Esophagus muscularis mucosa (tissue), 4 donors: ENCODE measurements around the gene HNRNPU. TPM values are rescaled to one million over a fixed set of nuclear protein-coding genes. Genes with fewer than 3 reads are reported as not detected.

Source experiments
- DNase-seq: peaks from one replicate; pipeline ENCODE4 v3.0.0-alpha.2; 2017; ENCODE audit errors: extremely low spot score
- H3K27ac ChIP-seq, 4 donors: fragments of 200-600 bp; sonication (generic); replicated peaks in 1 of 4; 1 replicate in 3 of 4; 2 replicates in 1 of 4; pipeline ENCODE4 v1.5.1; 2016 to 2019; ENCODE audit warnings: mild to moderate bottlenecking in 1 of 4
- H3K27me3 ChIP-seq, 4 donors: fragments of 200-600 bp; sonication (generic); one replicate each; pipeline versions ENCODE4 v1.5.1 to v1.6.0; 2016 to 2019
- H3K36me3 ChIP-seq, 4 donors: fragments of 200-600 bp; sonication (generic); one replicate each; pipeline ENCODE4 v1.5.1; 2016 to 2019
- H3K4me1 ChIP-seq, 4 donors: fragments of 200-600 bp; sonication (generic); one replicate each; pipeline ENCODE4 v1.5.1; 2016 to 2019
- H3K4me3 ChIP-seq, 4 donors: fragments of 200-600 bp; sonication (generic); 1 replicate in 2 of 4; 2 replicates in 2 of 4; pipeline ENCODE4 v1.5.1; 2016 to 2019; ENCODE audit warnings: mild to moderate bottlenecking in 4 of 4, moderate library complexity in 1 of 4
- H3K9me3 ChIP-seq, 4 donors: fragments of 200-600 bp; sonication (generic); 1 replicate in 3 of 4; 2 replicates in 1 of 4; pipeline ENCODE4 v1.5.1; 2016 to 2019
- CTCF ChIP-seq, 3 experiments: fragments of 200-600 bp in 2 of 3; fragments of 450-650 bp in 1 of 3; sonication (generic) in 2 of 3; IDR thresholded peaks; one replicate each; pipeline ENCODE4 v1.5.1; 2017 to 2019; ENCODE audit warnings: antibody characterized with exemption in 3 of 3, mild to moderate bottlenecking in 2 of 3, moderate library complexity in 1 of 3
- EP300 ChIP-seq: sonication (generic); formaldehyde crosslinking; IDR thresholded peaks from one replicate; pipeline ENCODE4 v1.6.1; 2017; ENCODE audit warnings: antibody characterized with exemption
- POLR2A ChIP-seq: fragments of 450-650 bp; IDR thresholded peaks from one replicate; pipeline ENCODE4 v1.6.1; 2017; ENCODE audit warnings: antibody characterized with exemption, moderate library complexity, mild to moderate bottlenecking, low read depth
- POLR2AphosphoS5 ChIP-seq, 2 donors: sonication (generic); formaldehyde crosslinking; IDR thresholded peaks; one replicate each; pipeline ENCODE4 v1.6.1; 2017; ENCODE audit warnings: antibody characterized with exemption in 2 of 2
- WGBS: methylation state at CpG from one replicate; pipeline ENCODE4 v1.1.5; 2018; 5-methylcytosine and 5-hydroxymethylcytosine counted together
- intact Hi-C: fragments of 100-400 bp; cut with DNase I; formaldehyde crosslinking; loops from one replicate; pipeline ENCODE4 v1.15.1; 2023
- total RNA-seq, 4 donors: library from RNA; depleted of rRNA; stranded (reverse); fragments of >200 nt; gene quantifications; one replicate each; pipeline versions ENCODE4 v1.1.0 to v1.2.1, GENCODE V29; 2016

HNRNPU gene
- total RNA-seq, 4 donors from 2014 or later = 255 to 306 (median 279) TPM

DNA sequence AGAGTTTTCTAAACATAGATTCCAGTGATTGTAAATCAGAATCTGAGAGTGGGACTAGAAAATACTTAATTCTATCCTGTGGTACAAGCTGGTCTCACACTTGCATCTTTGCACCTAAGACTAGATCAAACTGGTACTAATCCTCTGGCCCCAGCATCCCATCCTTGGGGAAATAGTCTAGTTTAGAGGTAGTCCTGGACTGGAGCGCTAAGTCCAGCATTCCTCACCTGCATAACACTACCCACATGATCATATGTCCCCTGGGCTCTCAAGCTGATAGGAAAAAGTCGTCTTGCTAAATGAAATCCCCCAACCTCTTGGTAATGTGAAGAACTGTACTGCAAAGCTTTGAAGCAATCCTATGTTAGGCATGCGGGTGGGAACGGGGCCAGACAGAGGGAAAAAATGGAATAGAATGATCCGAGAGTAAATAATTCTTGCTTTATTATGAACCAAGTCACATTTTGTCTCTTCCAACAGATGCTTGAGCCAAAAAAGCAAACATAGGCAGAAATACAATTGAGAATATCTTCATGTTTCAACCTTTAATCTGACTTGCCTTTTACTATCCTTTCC, 24.0 kb downstream of the HNRNPU start:
- WGBS = 53% methylated on average over 5 of the region's 5 CpGs
- H3K9me3 ChIP-seq = no peaks in the 10 kb centered on the region
- peaks cover 18 to 48% (median 29%) of the 10 kb centered on the region in 4 donors for H3K36me3 ChIP-seq
- H3K27ac ChIP-seq = peak overlapping the region; percentile 50 to 99 (median 60)
- H3K4me1 ChIP-seq = peaks cover 37 to 84% (median 82%) of the 10 kb centered on the region in 4 donors
- H3K4me3 ChIP-seq = peak overlapping the region in 2 of 4 donors; percentile 1 to 2
- DNase-seq = no peak
- intact Hi-C loops = no loop called here
- no peaks in the 10 kb centered on the region for H3K27me3 ChIP-seq
- TF ChIP-seq POLR2AphosphoS5 (IDR thresholded peaks at IDR 0.05) (peak in 1 of 2 donors; percentile 39), EP300 (no peak), POLR2A (no peak)

GRCh38 chr1:244839656-244840055, 24.7 kb downstream of the HNRNPU start:
- Histone ChIP-seq H3K27ac (peak overlapping the region; percentile 32 to 99 (median 60)), H3K4me3 (no peak overlapping the region), H3K36me3 (peaks cover 11 to 42% (median 23%) of the 10 kb centered on the region in 4 donors), H3K27me3 (no peaks in the 10 kb centered on the region), H3K4me1 (peaks cover 37 to 84% (median 82%) of the 10 kb centered on the region in 4 donors), H3K9me3 (no peaks in the 10 kb centered on the region)
- WGBS = 22% methylated on average over 2 of the region's 2 CpGs
- TF ChIP-seq POLR2A = no peak
- TF ChIP-seq POLR2AphosphoS5 (IDR thresholded peaks at IDR 0.05) = no peak
- TF ChIP-seq CTCF (IDR thresholded peaks at IDR 0.05) = no peak
- TF ChIP-seq EP300 = no peak
- no peak for DNase-seq
- intact Hi-C loops = loop anchor here (10.0 kb wide), 1 partner anchor 385 kb away; the partner anchor contains the start of gene ADSS2

DNA sequence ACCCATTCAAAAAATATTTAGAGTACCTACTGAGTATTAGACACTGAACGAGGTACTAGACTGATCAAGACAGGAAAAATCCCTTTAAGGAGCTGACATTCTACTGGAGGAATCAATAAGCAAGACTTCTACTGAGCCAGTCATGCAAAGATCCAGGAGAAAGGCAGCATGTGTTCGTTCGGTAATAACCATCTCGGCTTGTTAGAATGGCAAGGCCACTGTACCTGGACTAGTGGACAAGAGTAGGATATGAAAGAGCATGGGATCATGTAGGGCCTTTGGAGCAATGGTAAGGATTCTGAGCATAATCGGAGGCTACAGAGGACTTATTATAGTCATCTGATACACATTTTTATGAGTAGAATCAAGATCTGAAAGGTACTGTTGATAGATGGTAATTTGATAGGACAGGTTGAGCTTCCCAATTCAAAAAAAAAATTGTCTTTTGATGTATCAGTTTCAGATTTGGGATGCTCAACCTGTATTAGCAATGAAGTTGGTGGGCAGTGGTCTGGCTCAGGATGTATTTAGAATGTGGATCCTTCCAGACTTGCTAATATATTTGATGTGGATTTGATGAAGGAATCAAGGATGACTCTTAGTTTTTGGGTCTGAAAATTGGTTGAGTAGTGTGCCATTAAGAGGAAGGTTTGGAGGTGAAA, 26.6 kb downstream of the HNRNPU start:
- WGBS = 57% methylated on average over 5 of the region's 5 CpGs

GRCh38 chr1:244836584-244836983, 27.8 kb downstream of the HNRNPU start:
- peaks cover 36 to 62% (median 61%) of the 10 kb centered on the region in 4 donors for H3K4me1 ChIP-seq
- no peaks in the 10 kb centered on the region for H3K9me3 ChIP-seq
- DNase-seq = no peak
- peak overlapping the region; percentile 99 to 100 (median 100) for H3K27ac ChIP-seq
- peaks cover 0 to 11% (median 3%) of the 10 kb centered on the region in 4 donors for H3K36me3 ChIP-seq
- H3K4me3 ChIP-seq = peak overlapping the region; percentile 75 to 86 (median 85)
- no peaks in the 10 kb centered on the region for H3K27me3 ChIP-seq
- TF ChIP-seq EP300 (no peak), POLR2A (no peak), CTCF (IDR thresholded peaks at IDR 0.05) (no peak), POLR2AphosphoS5 (IDR thresholded peaks at IDR 0.05) (no peak)
- 12% methylated on average over 3 of the region's 3 CpGs for WGBS
- intact Hi-C loops = loop anchor here (10.0 kb wide), 1 partner anchor 382 kb away; the partner anchor contains the start of gene ADSS2

More for the DNA sequence above, 26.6 kb downstream of the HNRNPU start:
- peaks cover 0 to 23% (median 9%) of the 10 kb centered on the region in 4 donors for H3K36me3 ChIP-seq
- no peak for DNase-seq
- intact Hi-C loops = loop anchor here (10.0 kb wide), 1 partner anchor 383 kb away; the partner anchor contains the start of gene ADSS2
- H3K4me3 ChIP-seq = peak overlapping the region; percentile 75 to 86 (median 85)
- no peaks in the 10 kb centered on the region for H3K9me3 ChIP-seq
- TF ChIP-seq POLR2AphosphoS5 (IDR thresholded peaks at IDR 0.05) (peak in 1 of 2 donors; percentile 35), EP300 (no peak)
- no peaks in the 10 kb centered on the region for H3K27me3 ChIP-seq
- peaks cover 37 to 74% (median 73%) of the 10 kb centered on the region in 4 donors for H3K4me1 ChIP-seq
- H3K27ac ChIP-seq = peak overlapping the region; percentile 99 to 100 (median 100)

- H3K4me1 ChIP-seq = peaks cover 34 to 58% (median 57%) of the 10 kb centered on the region in 4 donors
- intact Hi-C loops = loop anchor here (10.0 kb wide), 1 partner anchor 381 kb away; the partner anchor contains the start of gene ADSS2
- H3K9me3 ChIP-seq = no peaks in the 10 kb centered on the region
- no peak for DNase-seq
- under 1% methylated on average over 7 of the region's 7 CpGs for WGBS
- TF ChIP-seq POLR2AphosphoS5 (IDR thresholded peaks at IDR 0.05) (peak in 1 of 2 donors; percentile 46), CTCF (IDR thresholded peaks at IDR 0.05) (no peak), POLR2A (no peak), EP300 (no peak)
- H3K27ac ChIP-seq = peak overlapping the region; percentile 99 to 100 (median 100)
- no peaks in the 10 kb centered on the region for H3K27me3 ChIP-seq
- peaks cover 0 to 11% (median 2%) of the 10 kb centered on the region in 4 donors for H3K36me3 ChIP-seq
- H3K4me3 ChIP-seq = peak overlapping the region; percentile 75 to 86 (median 85)
Measured at GRCh38 chr1:244836135-244836521, 28.2 kb downstream of the HNRNPU start.
